WTC11 (cell line): ENCODE data around the gene PALMD. TPM values are rescaled to one million over a fixed set of nuclear protein-coding genes. Genes with fewer than 3 reads are reported as not detected.

Source experiments
- ATAC-seq: fragments of 200-7000 bp; cut with Tn5 transposase; 2 replicates; pipeline ENCODE4 v1.10.0; 2021; ENCODE audit warnings: mild to moderate bottlenecking, moderate library complexity
- CTCF ChIA-PET: fragments of 300-600 bp; sonication (Branson Sonifier 250); formaldehyde crosslinking; loops from one replicate; lab custom pipeline; 2021; ENCODE audit warnings: antibody characterized with exemption; lab: Charles Lee
- POLR2A ChIA-PET: fragments of 350-600 bp; sonication (Branson Sonifier 250); formaldehyde crosslinking; loops from one replicate; lab custom pipeline; 2021; ENCODE audit warnings: antibody characterized with exemption; lab: Charles Lee
- DNase-seq: peaks from one replicate; pipeline ENCODE4 v3.0.0; 2021; ENCODE audit warnings: low spot score
- H3K27ac Mint-ChIP-seq: 2 replicates; pipeline ENCODE4 v1.8.0; 2021; ENCODE audit warnings: mixed read lengths
- H3K27me3 Mint-ChIP-seq: 2 replicates; pipeline ENCODE4 v1.8.0; 2021; ENCODE audit warnings: low read depth, mild to moderate bottlenecking, moderate library complexity, mixed read lengths
- H3K36me3 Mint-ChIP-seq: 2 replicates; pipeline ENCODE4 v1.8.0; 2021; ENCODE audit warnings: mixed read lengths
- H3K4me1 Mint-ChIP-seq: 2 replicates; pipeline ENCODE4 v1.8.0; 2022; ENCODE audit warnings: mixed read lengths
- H3K4me3 Mint-ChIP-seq: 2 replicates; pipeline ENCODE4 v1.8.0; 2021; ENCODE audit warnings: mild to moderate bottlenecking, moderate library complexity, mixed read lengths
- H3K9me3 Mint-ChIP-seq: 2 replicates; pipeline ENCODE4 v1.8.0; 2021; ENCODE audit warnings: mixed read lengths
- ETV6 ChIP-seq: sonication (generic); formaldehyde crosslinking; IDR thresholded peaks from 2 replicates; pipeline ENCODE4 v1.8.1; 2022; ENCODE audit warnings: mild to moderate bottlenecking, missing genetic modification reagents
- FOXK1 ChIP-seq: sonication (generic); formaldehyde crosslinking; IDR thresholded peaks from 2 replicates; pipeline ENCODE4 v1.8.0; 2022; ENCODE audit warnings: mild to moderate bottlenecking, moderate library complexity, missing genetic modification reagents
- KAT7 ChIP-seq: sonication (generic); formaldehyde crosslinking; IDR thresholded peaks from 2 replicates; pipeline ENCODE4 v1.8.1; 2023; ENCODE audit warnings: missing genetic modification reagents, mild to moderate bottlenecking, borderline replicate concordance
- MYBL2 ChIP-seq: sonication (generic); formaldehyde crosslinking; IDR thresholded peaks from 2 replicates; pipeline ENCODE4 v1.8.1; 2023; ENCODE audit warnings: mild to moderate bottlenecking, moderate library complexity, missing genetic modification reagents
- NFYB ChIP-seq: sonication (generic); formaldehyde crosslinking; conservative IDR thresholded peaks from 2 replicates; pipeline ENCODE4 v1.8.0; 2022; ENCODE audit warnings: low read depth, missing genetic modification reagents
- NR3C1 ChIP-seq: sonication (generic); formaldehyde crosslinking; conservative IDR thresholded peaks from 2 replicates; pipeline ENCODE4 v1.8.1; 2023; ENCODE audit warnings: low read depth, mild to moderate bottlenecking, missing genetic modification reagents
- OVOL2 ChIP-seq: fragments of 250-450 bp; sonication (Bioruptor Pico); IDR thresholded peaks from 2 replicates; pipeline ENCODE4 v1.9.0; 2021; ENCODE audit warnings: mild to moderate bottlenecking, borderline replicate concordance
- SP1 ChIP-seq: sonication (generic); formaldehyde crosslinking; conservative IDR thresholded peaks from 2 replicates; pipeline ENCODE4 v1.8.1; 2022; ENCODE audit warnings: missing genetic modification reagents
- ZNF121 ChIP-seq: sonication (generic); formaldehyde crosslinking; IDR thresholded peaks from 2 replicates; pipeline ENCODE4 v1.8.0; 2023; ENCODE audit warnings: missing genetic modification reagents
- ZNF396 ChIP-seq: fragments of 250-450 bp; sonication (Bioruptor Pico); IDR thresholded peaks from 2 replicates; pipeline ENCODE4 v1.8.0; 2021; ENCODE audit warnings: mild to moderate bottlenecking, moderate library complexity, borderline replicate concordance
- total RNA-seq: library from RNA; stranded (reverse); gene quantifications from 3 replicates; pipeline ENCODE4 v1.2.3, GENCODE V29; 2021
- TF ChIP-seq, protein P1 (sequence below): sonication (generic); formaldehyde crosslinking; IDR thresholded peaks from 2 replicates; pipeline ENCODE4 v1.8.0; 2022; ENCODE audit warnings: mild to moderate bottlenecking, missing genetic modification reagents
- TF ChIP-seq, protein P2 (sequence below): sonication (generic); formaldehyde crosslinking; IDR thresholded peaks from 2 replicates; pipeline ENCODE4 v1.8.1; 2022; ENCODE audit warnings: mild to moderate bottlenecking, moderate library complexity, missing genetic modification reagents
- TF ChIP-seq, protein P3 (sequence below): sonication (generic); formaldehyde crosslinking; IDR thresholded peaks from 2 replicates; pipeline ENCODE4 v1.8.0; 2023; ENCODE audit warnings: mild to moderate bottlenecking, missing genetic modification reagents
- TF ChIP-seq, protein P4 (sequence below): sonication (generic); formaldehyde crosslinking; IDR thresholded peaks from 2 replicates; pipeline ENCODE4 v1.8.1; 2023; ENCODE audit warnings: mild to moderate bottlenecking, moderate library complexity, missing genetic modification reagents
- TF ChIP-seq, protein P5 (sequence below): sonication (generic); formaldehyde crosslinking; IDR thresholded peaks from 2 replicates; pipeline ENCODE4 v1.8.1; 2022; ENCODE audit warnings: low read depth, missing genetic modification reagents, borderline replicate concordance

PALMD gene
- total RNA-seq, 1 experiment from 2014 or later = 0.07 TPM

DNA sequence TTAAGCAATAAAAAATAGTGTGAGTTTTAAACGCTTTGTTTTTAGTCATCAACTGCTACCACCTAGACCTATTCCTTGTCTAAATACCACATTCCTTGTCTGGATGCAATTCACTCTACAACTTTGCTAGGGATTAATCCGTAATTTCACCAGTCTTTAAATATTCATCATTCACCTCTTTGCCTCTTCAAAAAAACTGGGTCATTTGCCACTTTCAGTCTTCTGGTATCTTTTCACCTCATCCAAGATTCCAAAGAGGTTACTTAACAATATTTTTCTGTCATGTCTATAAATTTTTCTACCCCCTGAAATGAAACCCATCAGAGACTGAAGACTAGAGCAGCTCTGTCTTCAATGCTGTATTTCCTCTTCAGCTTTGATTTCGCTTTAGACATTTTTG, 9.5 kb downstream of the PALMD start:
- Mint-ChIP-seq H3K27ac (no peak overlapping the region), H3K4me1 (peaks cover 19% of the 10 kb centered on the region), H3K27me3 (no peaks in the 10 kb centered on the region), H3K9me3 (no peaks in the 10 kb centered on the region), H3K4me3 (no peak overlapping the region), H3K36me3 (no peaks in the 10 kb centered on the region)
- ChIA-PET CTCF (no interaction called here), POLR2A (no interaction called here)
- TF ChIP-seq, protein P1, sequence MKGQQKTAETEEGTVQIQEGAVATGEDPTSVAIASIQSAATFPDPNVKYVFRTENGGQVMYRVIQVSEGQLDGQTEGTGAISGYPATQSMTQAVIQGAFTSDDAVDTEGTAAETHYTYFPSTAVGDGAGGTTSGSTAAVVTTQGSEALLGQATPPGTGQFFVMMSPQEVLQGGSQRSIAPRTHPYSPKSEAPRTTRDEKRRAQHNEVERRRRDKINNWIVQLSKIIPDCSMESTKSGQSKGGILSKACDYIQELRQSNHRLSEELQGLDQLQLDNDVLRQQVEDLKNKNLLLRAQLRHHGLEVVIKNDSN (CRISPR knock-in tag) = no peak
- TF ChIP-seq, protein P2, sequence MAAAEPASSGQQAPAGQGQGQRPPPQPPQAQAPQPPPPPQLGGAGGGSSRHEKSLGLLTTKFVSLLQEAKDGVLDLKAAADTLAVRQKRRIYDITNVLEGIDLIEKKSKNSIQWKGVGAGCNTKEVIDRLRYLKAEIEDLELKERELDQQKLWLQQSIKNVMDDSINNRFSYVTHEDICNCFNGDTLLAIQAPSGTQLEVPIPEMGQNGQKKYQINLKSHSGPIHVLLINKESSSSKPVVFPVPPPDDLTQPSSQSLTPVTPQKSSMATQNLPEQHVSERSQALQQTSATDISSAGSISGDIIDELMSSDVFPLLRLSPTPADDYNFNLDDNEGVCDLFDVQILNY (CRISPR knock-in tag) = no peak
- no peak for ATAC-seq
- no peak for DNase-seq

DNA sequence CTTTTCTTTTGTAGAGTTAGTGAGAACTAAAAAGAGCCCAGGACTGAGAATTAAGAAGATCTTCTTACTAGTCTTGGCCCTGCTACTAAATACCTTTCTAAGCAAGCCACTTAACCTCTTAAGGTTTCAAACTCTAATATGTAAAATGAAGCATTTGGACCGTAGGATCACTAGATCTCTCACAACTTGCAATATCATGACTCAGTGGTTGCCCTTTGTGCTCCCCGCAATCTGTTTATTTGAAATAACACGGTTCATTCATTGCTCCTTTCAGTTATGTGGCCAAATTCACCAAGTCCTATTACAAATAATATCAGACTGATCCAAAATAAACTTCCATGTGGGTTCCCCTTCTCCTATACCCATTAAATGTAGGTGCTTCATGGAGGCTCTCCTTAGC, 10.8 kb downstream of the PALMD start:
- no peak for ATAC-seq

More for the DNA sequence above, 10.8 kb downstream of the PALMD start:
- ChIA-PET POLR2A (no interaction called here), CTCF (no interaction called here)
- Mint-ChIP-seq H3K9me3 (no peaks in the 10 kb centered on the region), H3K27me3 (no peaks in the 10 kb centered on the region), H3K4me1 (peaks cover 10% of the 10 kb centered on the region), H3K4me3 (no peak overlapping the region), H3K36me3 (no peaks in the 10 kb centered on the region), H3K27ac (no peak overlapping the region)
- DNase-seq = no peak
- no peak for TF ChIP-seq ETV6
- TF ChIP-seq, protein P2 (CRISPR knock-in tag) = no peak
- TF ChIP-seq, protein P3, sequence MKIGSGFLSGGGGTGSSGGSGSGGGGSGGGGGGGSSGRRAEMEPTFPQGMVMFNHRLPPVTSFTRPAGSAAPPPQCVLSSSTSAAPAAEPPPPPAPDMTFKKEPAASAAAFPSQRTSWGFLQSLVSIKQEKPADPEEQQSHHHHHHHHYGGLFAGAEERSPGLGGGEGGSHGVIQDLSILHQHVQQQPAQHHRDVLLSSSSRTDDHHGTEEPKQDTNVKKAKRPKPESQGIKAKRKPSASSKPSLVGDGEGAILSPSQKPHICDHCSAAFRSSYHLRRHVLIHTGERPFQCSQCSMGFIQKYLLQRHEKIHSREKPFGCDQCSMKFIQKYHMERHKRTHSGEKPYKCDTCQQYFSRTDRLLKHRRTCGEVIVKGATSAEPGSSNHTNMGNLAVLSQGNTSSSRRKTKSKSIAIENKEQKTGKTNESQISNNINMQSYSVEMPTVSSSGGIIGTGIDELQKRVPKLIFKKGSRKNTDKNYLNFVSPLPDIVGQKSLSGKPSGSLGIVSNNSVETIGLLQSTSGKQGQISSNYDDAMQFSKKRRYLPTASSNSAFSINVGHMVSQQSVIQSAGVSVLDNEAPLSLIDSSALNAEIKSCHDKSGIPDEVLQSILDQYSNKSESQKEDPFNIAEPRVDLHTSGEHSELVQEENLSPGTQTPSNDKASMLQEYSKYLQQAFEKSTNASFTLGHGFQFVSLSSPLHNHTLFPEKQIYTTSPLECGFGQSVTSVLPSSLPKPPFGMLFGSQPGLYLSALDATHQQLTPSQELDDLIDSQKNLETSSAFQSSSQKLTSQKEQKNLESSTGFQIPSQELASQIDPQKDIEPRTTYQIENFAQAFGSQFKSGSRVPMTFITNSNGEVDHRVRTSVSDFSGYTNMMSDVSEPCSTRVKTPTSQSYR = no peak
- TF ChIP-seq, protein P4, sequence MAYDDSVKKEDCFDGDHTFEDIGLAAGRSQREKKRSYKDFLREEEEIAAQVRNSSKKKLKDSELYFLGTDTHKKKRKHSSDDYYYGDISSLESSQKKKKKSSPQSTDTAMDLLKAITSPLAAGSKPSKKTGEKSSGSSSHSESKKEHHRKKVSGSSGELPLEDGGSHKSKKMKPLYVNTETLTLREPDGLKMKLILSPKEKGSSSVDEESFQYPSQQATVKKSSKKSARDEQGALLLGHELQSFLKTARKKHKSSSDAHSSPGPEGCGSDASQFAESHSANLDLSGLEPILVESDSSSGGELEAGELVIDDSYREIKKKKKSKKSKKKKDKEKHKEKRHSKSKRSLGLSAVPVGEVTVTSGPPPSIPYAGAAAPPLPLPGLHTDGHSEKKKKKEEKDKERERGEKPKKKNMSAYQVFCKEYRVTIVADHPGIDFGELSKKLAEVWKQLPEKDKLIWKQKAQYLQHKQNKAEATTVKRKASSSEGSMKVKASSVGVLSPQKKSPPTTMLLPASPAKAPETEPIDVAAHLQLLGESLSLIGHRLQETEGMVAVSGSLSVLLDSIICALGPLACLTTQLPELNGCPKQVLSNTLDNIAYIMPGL (CRISPR knock-in tag) = no peak
- no peak for TF ChIP-seq OVOL2 (CRISPR knock-in tag)
- TF ChIP-seq, protein P5, sequence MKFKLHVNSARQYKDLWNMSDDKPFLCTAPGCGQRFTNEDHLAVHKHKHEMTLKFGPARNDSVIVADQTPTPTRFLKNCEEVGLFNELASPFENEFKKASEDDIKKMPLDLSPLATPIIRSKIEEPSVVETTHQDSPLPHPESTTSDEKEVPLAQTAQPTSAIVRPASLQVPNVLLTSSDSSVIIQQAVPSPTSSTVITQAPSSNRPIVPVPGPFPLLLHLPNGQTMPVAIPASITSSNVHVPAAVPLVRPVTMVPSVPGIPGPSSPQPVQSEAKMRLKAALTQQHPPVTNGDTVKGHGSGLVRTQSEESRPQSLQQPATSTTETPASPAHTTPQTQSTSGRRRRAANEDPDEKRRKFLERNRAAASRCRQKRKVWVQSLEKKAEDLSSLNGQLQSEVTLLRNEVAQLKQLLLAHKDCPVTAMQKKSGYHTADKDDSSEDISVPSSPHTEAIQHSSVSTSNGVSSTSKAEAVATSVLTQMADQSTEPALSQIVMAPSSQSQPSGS (CRISPR knock-in tag) = no peak
- no peak for TF ChIP-seq ZNF396
- TF ChIP-seq KAT7 (CRISPR knock-in tag) = no peak
- TF ChIP-seq FOXK1 = no peak
- TF ChIP-seq MYBL2 (CRISPR knock-in tag) = no peak
- no peak for TF ChIP-seq ZNF121 (CRISPR knock-in tag)
- no peak for TF ChIP-seq SP1 (CRISPR knock-in tag)
- TF ChIP-seq NR3C1 (CRISPR knock-in tag) = no peak
- TF ChIP-seq NFYB = no peak
